Thyroid gland (tissue), 4 donors: ENCODE data around the gene SMARCB1.

ENCODE experiments used
- POLR2A ChIP-seq, 2 donors: fragments of 450-650 bp; IDR thresholded peaks; one replicate each; pipeline ENCODE4 v1.6.1; 2017; ENCODE audit warnings: antibody characterized with exemption in 2 of 2, mild to moderate bottlenecking in 2 of 2, moderate library complexity in 1 of 2
- TF ChIP-seq, protein P1 (sequence below), 6 experiments: fragments of 200-600 bp in 3 of 6; fragments of 450-650 bp in 3 of 6; sonication (generic) in 3 of 6; IDR thresholded peaks; one replicate each; pipeline ENCODE4 v1.5.1; 2016 to 2019; ENCODE audit warnings: antibody characterized with exemption in 6 of 6, mild to moderate bottlenecking in 2 of 6, inconsistent platforms in 1 of 6, moderate library complexity in 1 of 6

DNA sequence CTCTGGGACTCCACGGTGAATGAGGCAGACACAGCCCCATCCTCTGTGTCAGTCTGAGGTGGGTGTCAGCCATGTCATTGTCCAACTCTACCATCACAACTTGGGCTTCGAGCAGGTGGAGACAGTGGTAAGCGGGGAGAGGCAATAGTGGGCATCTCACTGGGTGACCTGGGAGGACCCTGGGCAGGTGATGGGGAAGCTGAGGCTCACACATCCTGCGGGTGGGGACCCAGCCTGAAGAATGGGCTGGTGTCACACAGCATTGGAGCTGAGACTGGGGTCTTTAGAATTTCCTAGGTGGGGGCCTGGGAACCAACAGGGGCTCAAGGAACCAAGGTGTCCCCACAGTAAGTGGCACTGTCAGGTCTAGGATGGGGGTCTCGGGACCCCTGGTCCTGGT, 7.0 kb upstream of the SMARCB1 start:
- TF ChIP-seq, protein P1, sequence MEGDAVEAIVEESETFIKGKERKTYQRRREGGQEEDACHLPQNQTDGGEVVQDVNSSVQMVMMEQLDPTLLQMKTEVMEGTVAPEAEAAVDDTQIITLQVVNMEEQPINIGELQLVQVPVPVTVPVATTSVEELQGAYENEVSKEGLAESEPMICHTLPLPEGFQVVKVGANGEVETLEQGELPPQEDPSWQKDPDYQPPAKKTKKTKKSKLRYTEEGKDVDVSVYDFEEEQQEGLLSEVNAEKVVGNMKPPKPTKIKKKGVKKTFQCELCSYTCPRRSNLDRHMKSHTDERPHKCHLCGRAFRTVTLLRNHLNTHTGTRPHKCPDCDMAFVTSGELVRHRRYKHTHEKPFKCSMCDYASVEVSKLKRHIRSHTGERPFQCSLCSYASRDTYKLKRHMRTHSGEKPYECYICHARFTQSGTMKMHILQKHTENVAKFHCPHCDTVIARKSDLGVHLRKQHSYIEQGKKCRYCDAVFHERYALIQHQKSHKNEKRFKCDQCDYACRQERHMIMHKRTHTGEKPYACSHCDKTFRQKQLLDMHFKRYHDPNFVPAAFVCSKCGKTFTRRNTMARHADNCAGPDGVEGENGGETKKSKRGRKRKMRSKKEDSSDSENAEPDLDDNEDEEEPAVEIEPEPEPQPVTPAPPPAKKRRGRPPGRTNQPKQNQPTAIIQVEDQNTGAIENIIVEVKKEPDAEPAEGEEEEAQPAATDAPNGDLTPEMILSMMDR (IDR thresholded peaks at IDR 0.05): no peak
- no peak for TF ChIP-seq POLR2A (IDR thresholded peaks at IDR 0.05)
